ENCODE measurements around the gene TESK1.

The TESK1 gene

GRCh38 chr9:35649431-35650340 is 44.6 kb downstream of the TESK1 start:
- DNase-seq = peak; percentile 36

GRCh38 chr9:35650341-35651158 is 45.5 kb downstream of the TESK1 start, which contains the start of gene SIT1:
TSS of gene SIT1 (minus strand) at chr9:35650931. CDS start at chr9:35650853, 78 bp downstream.
- DNase-seq = peak; percentile 33

DNA sequence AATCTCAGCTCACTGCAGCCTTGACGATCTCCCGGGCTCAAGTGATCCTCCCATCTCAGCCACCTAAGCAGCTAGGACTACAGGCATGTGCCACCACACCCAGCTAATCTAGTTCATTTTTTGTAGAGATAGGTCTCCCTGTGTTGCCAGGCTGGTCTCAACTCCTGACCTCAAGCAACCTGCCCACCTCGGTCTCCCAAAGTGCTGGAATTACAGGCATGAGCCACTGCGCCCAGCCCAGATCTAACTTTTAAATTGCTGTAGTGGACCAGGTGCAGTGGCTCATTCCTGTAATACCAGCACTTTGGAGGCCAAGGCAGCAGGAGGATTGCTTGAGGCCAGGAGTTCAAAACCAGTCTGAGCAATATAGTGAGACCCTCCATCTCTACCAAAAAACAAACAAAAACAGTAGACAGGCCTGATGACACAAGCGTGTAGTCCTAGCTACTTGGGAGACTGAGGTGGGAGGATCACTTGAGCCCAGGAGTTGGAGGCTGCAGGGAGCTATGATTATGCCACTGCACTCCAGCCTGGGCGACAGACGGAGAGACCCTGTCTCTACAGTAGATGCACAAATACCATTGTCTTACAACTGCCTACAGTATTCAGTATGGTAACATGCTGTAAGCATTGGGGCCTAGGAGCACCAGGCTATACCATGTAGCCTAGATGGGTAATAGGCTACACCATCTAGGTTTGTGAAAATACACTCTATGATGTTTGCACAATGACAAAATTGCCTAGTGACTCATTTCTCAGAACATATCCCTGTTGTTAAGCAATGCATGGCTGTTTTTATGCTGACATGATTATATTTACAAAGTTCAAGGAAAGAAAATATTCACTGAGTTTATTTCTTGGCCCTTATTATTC is 47.1 kb downstream of the TESK1 start:
- DNase-seq = no peak

DNA sequence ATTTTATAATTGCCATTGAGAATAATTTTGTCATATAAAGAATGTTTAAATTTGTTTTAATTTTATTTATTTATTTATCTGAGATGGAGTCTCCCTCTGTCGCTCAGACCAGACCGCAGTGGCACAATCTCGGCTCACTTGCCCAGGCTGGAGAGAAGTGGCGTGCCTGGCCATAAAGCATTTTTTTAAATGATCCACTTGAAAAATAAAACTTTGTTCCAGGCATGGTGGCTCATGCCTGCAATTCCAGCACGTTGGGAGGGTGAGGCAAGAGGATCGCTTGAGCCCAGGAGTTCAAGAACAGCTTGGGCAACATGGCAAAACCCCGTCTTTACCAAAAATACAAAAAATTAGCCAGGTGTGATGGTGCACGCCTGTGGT is 47.8 kb downstream of the TESK1 start:
- no peak for DNase-seq

GRCh38 chr9:35653611-35654010 is 48.5 kb downstream of the TESK1 start:
- DNase-seq = no peak

- no peak for DNase-seq
Measured at GRCh38 chr9:35656348-35656747, 51.3 kb downstream of the TESK1 start.

DNA sequence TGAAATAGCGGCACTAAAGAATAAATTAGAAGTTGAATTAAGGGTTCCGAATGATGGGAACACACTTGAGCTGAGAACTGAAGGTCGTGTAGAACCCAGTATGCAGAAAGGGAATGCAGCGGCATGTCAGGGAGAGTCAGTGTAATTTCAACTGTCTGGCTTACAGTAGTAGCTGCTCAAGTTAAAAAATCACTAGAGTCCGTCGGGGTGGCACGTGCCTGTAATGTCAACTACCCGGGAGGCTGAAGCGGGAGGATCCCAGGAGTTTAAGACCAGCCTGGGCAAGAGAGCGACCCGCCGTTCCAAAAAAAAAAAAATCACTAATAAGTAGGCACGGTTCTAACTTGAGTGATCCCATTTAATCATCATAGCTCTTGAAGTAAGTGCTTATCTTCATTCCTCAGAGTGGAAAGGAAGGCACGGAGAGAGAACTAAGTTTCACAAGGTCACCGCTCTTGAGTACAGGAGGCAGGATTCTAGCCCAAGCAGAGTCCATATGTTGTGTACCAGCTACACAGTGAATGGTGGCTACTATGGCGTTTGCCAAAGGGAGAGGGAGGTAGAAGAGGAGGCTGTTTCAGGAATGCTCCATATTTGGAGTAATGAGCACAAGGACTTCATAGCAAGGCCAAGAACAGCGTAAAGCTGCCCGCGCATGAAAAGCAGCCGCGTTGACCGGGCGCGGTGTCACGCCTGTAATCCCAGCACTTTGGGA is 51.9 kb downstream of the TESK1 start:
- no peak for DNase-seq

GRCh38 chr9:35657546-35658136 is 52.6 kb downstream of the TESK1 start, which contains the start of gene RMRP:
TSS of gene RMRP (minus strand) at chr9:35658019.
- DNase-seq = peak; percentile 97

DNA sequence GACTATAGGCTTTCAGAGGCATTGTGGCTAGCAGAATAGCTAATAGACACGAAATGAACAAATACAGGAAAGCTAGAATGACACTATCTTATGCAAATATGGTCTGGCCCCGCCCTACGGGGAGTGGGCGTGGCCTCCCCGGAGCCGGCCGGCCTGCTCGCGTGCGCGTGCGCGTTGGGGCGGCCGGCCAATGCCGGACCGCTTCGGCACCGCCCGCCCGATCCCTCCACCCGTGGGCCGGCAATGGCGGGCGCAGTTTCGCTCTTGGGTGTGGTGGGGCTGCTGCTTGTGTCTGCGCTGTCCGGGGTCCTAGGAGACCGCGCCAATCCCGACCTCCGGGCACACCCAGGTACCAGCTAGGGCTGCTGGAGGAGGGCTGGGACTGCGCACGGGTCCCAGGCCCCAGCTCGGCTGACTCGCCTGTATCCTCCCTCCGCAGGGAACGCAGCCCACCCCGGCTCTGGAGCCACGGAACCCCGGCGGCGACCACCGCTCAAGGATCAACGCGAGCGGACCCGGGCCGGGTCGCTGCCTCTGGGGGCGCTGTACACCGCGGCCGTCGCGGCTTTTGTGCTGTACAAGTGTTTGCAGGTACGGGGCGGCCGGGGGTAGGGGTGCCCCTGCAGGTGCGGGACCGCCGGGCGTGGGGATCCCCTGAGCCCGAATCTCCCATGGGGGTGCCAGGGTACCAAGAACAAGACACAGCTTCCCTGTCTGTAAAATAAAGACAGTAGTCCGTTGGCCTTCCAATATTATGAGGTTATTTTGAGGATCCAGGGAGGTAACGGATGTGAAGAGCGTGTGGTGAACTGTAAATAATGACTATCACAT is 53.3 kb downstream of the TESK1 start, which contains the start of gene CCDC107:
Gene CCDC107, plus strand, starts transcription at position 156 of the 831 bp plus-strand sequence. Its CDS starts 88 bp downstream, at position 244.
- peak; percentile 74 for DNase-seq

DNA sequence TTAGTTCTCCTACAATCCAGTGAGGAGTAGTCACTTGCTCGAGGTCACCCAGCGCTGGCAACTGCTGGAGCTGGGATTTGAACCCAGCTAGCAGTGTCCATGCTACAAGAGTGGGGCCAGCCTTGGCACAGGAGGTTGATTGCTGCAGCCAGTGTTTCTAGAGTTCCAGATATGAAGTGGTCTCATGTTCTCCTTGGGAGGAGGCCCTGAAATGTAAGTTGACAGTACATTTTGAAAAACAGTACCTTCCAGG is 53.8 kb downstream of the TESK1 start:
- no peak for DNase-seq

GRCh38 chr9:35659340-35659739 is 54.3 kb downstream of the TESK1 start:
- no peak for DNase-seq
